ENCODE results near the gene C1orf21.

- TF ChIP-seq ZNF384 (IDR thresholded peaks at IDR 0.05) (no peak), FOXM1 (IDR thresholded peaks at IDR 0.05; ENCODE audit: borderline replicate concordance) (no peak), CTBP1 (IDR thresholded peaks at IDR 0.05; ENCODE audit: borderline replicate concordance) (no peak), SP1 (IDR thresholded peaks at IDR 0.05) (no peak)
Observed at GRCh38 chr1:184583849-184584248, 197.0 kb downstream of the C1orf21 start.

All from HEK293T (cell line).